Osteoblast (primary cell): Measurements from ENCODE around the gene POU2AF3. TPM values are rescaled to one million over a fixed set of nuclear protein-coding genes. Genes with fewer than 3 reads are reported as not detected.

Experiments used
- small RNA-seq: library from RNA; depleted of rRNA; stranded (forward); fragments of <200 nt; gene quantifications from one replicate; pipeline ENCODE3, GENCODE V24; 2012
- total RNA-seq: library from RNA; depleted of rRNA; stranded (reverse); fragments of >200 nt; gene quantifications from 2 replicates; pipeline ENCODE4 v1.2.3, GENCODE V29; 2012

Gene POU2AF3
- total RNA-seq, 1 donor: 0.36 TPM

Small RNAs within 50 kb of the gene (small RNA-seq; reads per million reads assigned to genes)
- gene MIR4491: not detected

Other genes starting within 250 kb of the POU2AF3 start
- gene POU2AF2, start 52.8 kb upstream of the POU2AF3 start, total RNA-seq: not detected in 2 replicates
- not detected in 2 replicates for gene POU2AF1, start 80.7 kb downstream of the POU2AF3 start, total RNA-seq
- gene BTG4, start 213.8 kb downstream of the POU2AF3 start, total RNA-seq: 0.29 TPM in 1 of 2 replicates, not detected in the other
- not detected in 2 replicates for gene HOATZ, start 216.2 kb downstream of the POU2AF3 start, total RNA-seq
- gene LAYN, start 242.2 kb downstream of the POU2AF3 start, total RNA-seq: 81.8 and 94.0 TPM in 2 replicates